ENCODE data around the gene YPEL5. TPM values are rescaled to one million over a fixed set of nuclear protein-coding genes. Genes with fewer than 3 reads are reported as not detected.
A peak's percentile ranks its signal among the peaks of the same experiment; 100 is the strongest.
"Not testable (repeated sequence)": the region's sequence is repeated elsewhere in the genome, so short reads cannot be mapped to it uniquely, and the experiment has no call there.

Gene YPEL5
- total RNA-seq, 1 experiment from 2014 or later, result 54.6 TPM

DNA sequence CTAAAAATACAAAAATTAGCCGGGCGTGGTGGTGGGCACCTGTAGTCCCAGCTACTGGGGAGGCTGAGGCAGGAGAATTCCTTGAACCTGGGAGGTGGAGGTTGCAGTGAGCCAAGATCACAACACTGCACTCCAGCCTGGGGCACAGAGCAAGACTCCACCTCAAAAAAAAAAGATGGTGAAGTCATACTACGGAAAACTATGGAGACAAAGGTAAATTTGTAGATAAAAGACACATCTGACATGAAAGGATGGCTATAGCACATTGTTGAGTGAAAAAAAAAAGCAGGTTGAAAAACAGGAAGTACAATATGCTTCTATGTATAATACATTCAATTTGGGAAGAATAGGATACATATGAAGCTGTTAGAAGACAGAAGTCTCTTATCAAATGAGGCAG, 1.9 kb upstream of the YPEL5 start:
- not testable (repeated sequence) for H4K20me1 ChIP-seq (ENCODE audit: insufficient read depth, low read depth, low read length); H3K4me2 ChIP-seq (ENCODE audit: low read depth, low read length, poor library complexity, severe bottlenecking); H3K9me3 ChIP-seq (ENCODE audit: low read length); H3K79me2 ChIP-seq (ENCODE audit: low read length); H3K36me3 ChIP-seq (ENCODE audit: insufficient read depth, low read length); H2AFZ ChIP-seq (ENCODE audit: low read length); H3K27me3 ChIP-seq (ENCODE audit: low read length); H3K9ac ChIP-seq (ENCODE audit: low read length); H3K27ac ChIP-seq (ENCODE audit: low read length); DNase-seq; H3K4me3 ChIP-seq (ENCODE audit: low read length); H3K9me2 ChIP-seq (replicated peaks; ENCODE audit: insufficient read depth, low read length)
- H3K4me1 ChIP-seq (ENCODE audit: low read length), result peaks cover 29% of the 10 kb centered on the region

GRCh38 chr2:30145826-30146336, 926 bp upstream of the YPEL5 start:
- Histone ChIP-seq H2AFZ (ENCODE audit: low read length) (no peak overlapping the region; the same call in 1 of the 2 replicates), H3K27me3 (ENCODE audit: low read length) (no peaks in the 10 kb centered on the region), H3K9ac (ENCODE audit: low read length) (peak overlapping the region; percentile 34), H3K4me3 (ENCODE audit: low read length) (peak overlapping the region; percentile 38; the same call in 1 of the 2 replicates), H3K36me3 (ENCODE audit: insufficient read depth, low read length) (no peaks in the 10 kb centered on the region), H3K4me1 (ENCODE audit: low read length) (peaks cover 33% of the 10 kb centered on the region), H3K79me2 (ENCODE audit: low read length) (no peaks in the 10 kb centered on the region), H3K9me2 (replicated peaks; ENCODE audit: insufficient read depth, low read length) (no peaks in the 10 kb centered on the region), H3K27ac (ENCODE audit: low read length) (no peak overlapping the region), H4K20me1 (ENCODE audit: insufficient read depth, low read depth, low read length) (peaks cover 8% of the 10 kb centered on the region; the same call in 1 of the 2 replicates), H3K4me2 (ENCODE audit: low read depth, low read length, poor library complexity, severe bottlenecking) (peak overlapping the region; percentile 70), H3K9me3 (ENCODE audit: low read length) (no peaks in the 10 kb centered on the region)
- DNase-seq, result no peak

DNA sequence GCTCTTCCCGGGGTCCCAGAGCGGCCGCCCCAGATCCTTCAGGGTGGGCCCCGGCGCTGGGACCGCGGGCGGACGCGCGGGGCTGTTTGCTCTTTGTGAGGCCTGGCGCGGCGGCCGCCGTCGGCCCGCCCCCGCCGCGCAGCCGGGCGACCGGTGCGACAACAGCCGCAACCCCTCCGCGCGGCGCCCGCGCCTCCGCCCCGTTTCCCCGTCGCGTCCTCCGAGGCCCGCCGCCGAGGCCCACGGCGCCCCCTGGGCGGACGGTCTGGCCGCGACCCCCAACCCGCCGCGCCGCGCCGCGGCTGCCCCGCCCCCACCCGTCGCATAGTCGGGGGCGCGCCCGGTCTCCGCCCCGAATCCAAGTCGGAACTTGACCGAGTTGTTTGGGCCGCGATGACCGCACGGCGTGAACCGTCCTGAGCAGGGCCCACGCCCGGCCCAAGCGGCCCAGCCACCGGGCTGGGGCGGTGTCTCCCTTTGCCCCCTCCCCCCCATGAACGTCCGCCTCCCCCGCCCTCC, 448 bp downstream of the YPEL5 start:
- Histone ChIP-seq H4K20me1 (ENCODE audit: insufficient read depth, low read depth, low read length) (peaks cover 8% of the 10 kb centered on the region; the same call in 1 of the 2 replicates), H2AFZ (ENCODE audit: low read length) (peak overlapping the region; percentile 38; the same call in 1 of the 2 replicates), H3K36me3 (ENCODE audit: insufficient read depth, low read length) (no peaks in the 10 kb centered on the region), H3K4me1 (ENCODE audit: low read length) (peaks cover 33% of the 10 kb centered on the region), H3K9me2 (replicated peaks; ENCODE audit: insufficient read depth, low read length) (no peaks in the 10 kb centered on the region), H3K79me2 (ENCODE audit: low read length) (no peaks in the 10 kb centered on the region), H3K4me3 (ENCODE audit: low read length) (peak overlapping the region; percentile 74), H3K4me2 (ENCODE audit: low read depth, low read length, poor library complexity, severe bottlenecking) (peak overlapping the region; percentile 82), H3K27ac (ENCODE audit: low read length) (no peak overlapping the region), H3K27me3 (ENCODE audit: low read length) (no peaks in the 10 kb centered on the region), H3K9me3 (ENCODE audit: low read length) (no peaks in the 10 kb centered on the region), H3K9ac (ENCODE audit: low read length) (peak overlapping the region; percentile 80)
- DNase-seq, result no peak

GRCh38 chr2:30147715-30148610, 1.2 kb downstream of the YPEL5 start:
- no peaks in the 10 kb centered on the region for H3K9me2 ChIP-seq (replicated peaks; ENCODE audit: insufficient read depth, low read length)
- H3K9ac ChIP-seq (ENCODE audit: low read length), result peak overlapping the region; percentile 70
- H3K27ac ChIP-seq (ENCODE audit: low read length), result no peak overlapping the region
- H3K79me2 ChIP-seq (ENCODE audit: low read length), result no peaks in the 10 kb centered on the region
- H3K27me3 ChIP-seq (ENCODE audit: low read length), result no peaks in the 10 kb centered on the region
- peaks cover 33% of the 10 kb centered on the region for H3K4me1 ChIP-seq (ENCODE audit: low read length)
- H3K9me3 ChIP-seq (ENCODE audit: low read length), result no peaks in the 10 kb centered on the region
- peak overlapping the region; percentile 70 for H3K4me3 ChIP-seq (ENCODE audit: low read length)
- H3K36me3 ChIP-seq (ENCODE audit: insufficient read depth, low read length), result no peaks in the 10 kb centered on the region
- no peak overlapping the region for H2AFZ ChIP-seq (ENCODE audit: low read length)
- DNase-seq, result peak; percentile 82
- H3K4me2 ChIP-seq (ENCODE audit: low read depth, low read length, poor library complexity, severe bottlenecking), result peak overlapping the region; percentile 82
- peaks cover 8% of the 10 kb centered on the region; the same call in 1 of the 2 replicates for H4K20me1 ChIP-seq (ENCODE audit: insufficient read depth, low read depth, low read length)

DNA sequence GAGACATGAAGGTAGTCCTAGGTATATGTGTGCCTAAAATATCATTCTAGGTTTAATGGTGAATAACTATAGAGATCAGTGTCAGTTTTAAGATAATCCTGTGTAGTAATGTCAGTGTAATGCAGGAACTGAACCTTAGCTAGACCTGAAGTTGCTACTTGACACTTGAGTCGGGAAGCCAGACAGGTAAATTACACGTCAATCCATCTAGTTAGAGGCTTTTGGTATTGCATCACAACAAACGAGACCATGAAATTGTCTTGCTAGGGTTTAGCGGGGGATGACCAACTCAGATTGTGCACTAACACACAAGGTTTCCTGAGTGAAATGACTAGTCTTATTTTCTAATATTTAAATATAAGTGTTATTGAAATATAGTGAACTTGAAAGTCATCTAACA, 2.0 kb downstream of the YPEL5 start:
- H3K4me2 ChIP-seq (ENCODE audit: low read depth, low read length, poor library complexity, severe bottlenecking), result peak overlapping the region; percentile 82
- H3K9ac ChIP-seq (ENCODE audit: low read length), result no peak overlapping the region
- DNase-seq, result no peak
- H3K4me3 ChIP-seq (ENCODE audit: low read length), result no peak overlapping the region
- H3K9me3 ChIP-seq (ENCODE audit: low read length), result no peaks in the 10 kb centered on the region
- H3K36me3 ChIP-seq (ENCODE audit: insufficient read depth, low read length), result no peaks in the 10 kb centered on the region
- H3K4me1 ChIP-seq (ENCODE audit: low read length), result peaks cover 33% of the 10 kb centered on the region
- no peak overlapping the region for H2AFZ ChIP-seq (ENCODE audit: low read length)
- no peaks in the 10 kb centered on the region for H3K27me3 ChIP-seq (ENCODE audit: low read length)
- H4K20me1 ChIP-seq (ENCODE audit: insufficient read depth, low read depth, low read length), result peaks cover 8% of the 10 kb centered on the region; the same call in 1 of the 2 replicates
- no peaks in the 10 kb centered on the region for H3K9me2 ChIP-seq (replicated peaks; ENCODE audit: insufficient read depth, low read length)
- no peaks in the 10 kb centered on the region for H3K79me2 ChIP-seq (ENCODE audit: low read length)
- no peak overlapping the region for H3K27ac ChIP-seq (ENCODE audit: low read length)

DNA sequence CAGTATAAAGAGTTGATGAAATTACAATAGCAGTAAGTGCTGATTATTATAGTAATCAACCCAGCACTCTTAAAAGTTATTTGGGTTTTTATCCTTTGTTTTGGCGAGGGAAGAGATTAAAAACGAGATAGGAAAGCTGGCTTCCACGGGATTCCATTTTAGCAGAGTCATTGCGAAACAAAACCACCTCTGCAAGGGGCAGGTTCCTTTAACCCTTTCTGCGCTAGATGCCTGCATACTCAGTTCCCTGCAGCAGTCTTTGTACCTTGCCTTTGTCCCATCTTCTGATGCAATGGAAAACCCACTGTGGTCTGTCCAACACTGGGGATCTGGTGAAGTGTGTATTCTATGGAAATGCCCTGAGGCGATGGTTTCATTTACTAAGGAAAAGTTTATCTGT, 2.7 kb downstream of the YPEL5 start:
- H3K36me3 ChIP-seq (ENCODE audit: insufficient read depth, low read length), result no peaks in the 10 kb centered on the region
- no peak overlapping the region for H3K9ac ChIP-seq (ENCODE audit: low read length)
- no peak overlapping the region for H3K4me3 ChIP-seq (ENCODE audit: low read length)
- peaks cover 33% of the 10 kb centered on the region for H3K4me1 ChIP-seq (ENCODE audit: low read length)
- DNase-seq, result no peak
- H3K27me3 ChIP-seq (ENCODE audit: low read length), result no peaks in the 10 kb centered on the region
- H3K79me2 ChIP-seq (ENCODE audit: low read length), result no peaks in the 10 kb centered on the region
- H3K9me3 ChIP-seq (ENCODE audit: low read length), result no peaks in the 10 kb centered on the region
- H3K9me2 ChIP-seq (replicated peaks; ENCODE audit: insufficient read depth, low read length), result no peaks in the 10 kb centered on the region
- peak overlapping the region; percentile 25 for H3K4me2 ChIP-seq (ENCODE audit: low read depth, low read length, poor library complexity, severe bottlenecking)
- no peak overlapping the region for H3K27ac ChIP-seq (ENCODE audit: low read length)
- no peak overlapping the region for H2AFZ ChIP-seq (ENCODE audit: low read length)
- peaks cover 8% of the 10 kb centered on the region; the same call in 1 of the 2 replicates for H4K20me1 ChIP-seq (ENCODE audit: insufficient read depth, low read depth, low read length)

- DNase-seq, result no peak
- Histone ChIP-seq H3K9me3 (ENCODE audit: low read length) (no peaks in the 10 kb centered on the region), H3K4me2 (ENCODE audit: low read depth, low read length, poor library complexity, severe bottlenecking) (no peak overlapping the region), H3K36me3 (ENCODE audit: insufficient read depth, low read length) (no peaks in the 10 kb centered on the region), H3K4me3 (ENCODE audit: low read length) (no peak overlapping the region), H3K27ac (ENCODE audit: low read length) (no peak overlapping the region), H3K79me2 (ENCODE audit: low read length) (no peaks in the 10 kb centered on the region), H3K9ac (ENCODE audit: low read length) (no peak overlapping the region), H3K9me2 (replicated peaks; ENCODE audit: insufficient read depth, low read length) (no peaks in the 10 kb centered on the region), H3K4me1 (ENCODE audit: low read length) (peaks cover 33% of the 10 kb centered on the region), H3K27me3 (ENCODE audit: low read length) (no peaks in the 10 kb centered on the region), H2AFZ (ENCODE audit: low read length) (no peak overlapping the region), H4K20me1 (ENCODE audit: insufficient read depth, low read depth, low read length) (peaks cover 8% of the 10 kb centered on the region; the same call in 1 of the 2 replicates)
Observed at GRCh38 chr2:30149976-30150375, 3.2 kb downstream of the YPEL5 start.

GRCh38 chr2:30150786-30151185, 4.0 kb downstream of the YPEL5 start:
- Histone ChIP-seq H3K4me1 (ENCODE audit: low read length) (peaks cover 31% of the 10 kb centered on the region), H3K27ac (ENCODE audit: low read length) (no peak overlapping the region), H3K36me3 (ENCODE audit: insufficient read depth, low read length) (no peaks in the 10 kb centered on the region), H4K20me1 (ENCODE audit: insufficient read depth, low read depth, low read length) (peaks cover 8% of the 10 kb centered on the region; the same call in 1 of the 2 replicates), H2AFZ (ENCODE audit: low read length) (no peak overlapping the region), H3K79me2 (ENCODE audit: low read length) (no peaks in the 10 kb centered on the region), H3K4me3 (ENCODE audit: low read length) (no peak overlapping the region), H3K9me2 (replicated peaks; ENCODE audit: insufficient read depth, low read length) (no peaks in the 10 kb centered on the region), H3K9ac (ENCODE audit: low read length) (no peak overlapping the region), H3K4me2 (ENCODE audit: low read depth, low read length, poor library complexity, severe bottlenecking) (no peak overlapping the region), H3K9me3 (ENCODE audit: low read length) (no peaks in the 10 kb centered on the region), H3K27me3 (ENCODE audit: low read length) (no peaks in the 10 kb centered on the region)
- DNase-seq, result no peak
